HG03354 (cell line): Measurements from ENCODE around the gene PLA2G2A.
"Not testable (repeated sequence)": the region's sequence is repeated elsewhere in the genome, so short reads cannot be mapped to it uniquely, and the experiment has no call there.

Experiments
- ATAC-seq: cut with Tn5 transposase; IDR thresholded peaks from one replicate; pipeline ENCODE4 v1.9.1; 2021; ENCODE audit warnings: mild to moderate bottlenecking; ENCODE audit not compliant: unreplicated experiment, poor library complexity, severe bottlenecking

Gene PLA2G2A

GRCh38 chr1:19979494-19979977 is at the start of gene PLA2G2A:
PLA2G2A (minus strand) TSS chr1:19979618; CDS start chr1:19978773, 845 bp downstream.
- ATAC-seq, result no peak

- no peak for ATAC-seq
Observed at GRCh38 chr1:20028726-20029125, 49.3 kb upstream of the PLA2G2A start.

GRCh38 chr1:20028125-20028524 is 48.7 kb upstream of the PLA2G2A start:
- no peak for ATAC-seq

- no peak for ATAC-seq
Observed at GRCh38 chr1:20017741-20018140, 38.3 kb upstream of the PLA2G2A start.

- ATAC-seq, result no peak
Observed at GRCh38 chr1:20014153-20014552, 34.7 kb upstream of the PLA2G2A start.

- no peak for ATAC-seq
Observed at GRCh38 chr1:20010016-20010415, 30.6 kb upstream of the PLA2G2A start.

GRCh38 chr1:20009212-20009611 is 29.8 kb upstream of the PLA2G2A start:
- no peak for ATAC-seq

- no peak for ATAC-seq
Observed at GRCh38 chr1:20008391-20008841, 29.0 kb upstream of the PLA2G2A start.

GRCh38 chr1:19998823-19999222 is 19.4 kb upstream of the PLA2G2A start:
- not testable (repeated sequence) for ATAC-seq

- no peak for ATAC-seq
Observed at GRCh38 chr1:19990689-19991088, 11.3 kb upstream of the PLA2G2A start.

- ATAC-seq, result not testable (repeated sequence)
Observed at GRCh38 chr1:19990182-19990582, 10.8 kb upstream of the PLA2G2A start.

- no peak for ATAC-seq
Observed at GRCh38 chr1:19988267-19989006, 9.0 kb upstream of the PLA2G2A start.

- no peak for ATAC-seq
Observed at GRCh38 chr1:19987719-19988118, 8.3 kb upstream of the PLA2G2A start.

GRCh38 chr1:19984409-19985016 is 5.1 kb upstream of the PLA2G2A start:
- not testable (repeated sequence) for ATAC-seq

- no peak for ATAC-seq
Observed at GRCh38 chr1:19981507-19982312, 2.3 kb upstream of the PLA2G2A start.

GRCh38 chr1:19981170-19981506 is 1.7 kb upstream of the PLA2G2A start:
- ATAC-seq, result no peak

GRCh38 chr1:19980314-19980713 is 896 bp upstream of the PLA2G2A start:
- ATAC-seq, result no peak

- no peak for ATAC-seq
Observed at GRCh38 chr1:19978143-19978542, 1.3 kb downstream of the PLA2G2A start.

- no peak for ATAC-seq
Observed at GRCh38 chr1:19976317-19977003, 3.0 kb downstream of the PLA2G2A start.
